Tibial artery (tissue), 4 donors: ENCODE results near the gene COLEC11.
A peak's percentile ranks its signal among the peaks of the same experiment; 100 is the strongest.
"Not testable (repeated sequence)": the region's sequence is repeated elsewhere in the genome, so short reads cannot be mapped to it uniquely, and the experiment has no call there.

Experiments used
- DNase-seq, 2 donors: peaks; one replicate each; pipeline ENCODE4 v3.0.0-alpha.2; 2019
- H3K27ac ChIP-seq, 2 donors: fragments of 200-600 bp; sonication (generic) in 1 of 2; 1 replicate in 1 of 2; 2 replicates in 1 of 2; pipeline ENCODE4 v1.5.1; 2018 to 2019; ENCODE audit warnings: mild to moderate bottlenecking in 1 of 2
- H3K27me3 ChIP-seq, 2 donors: fragments of 200-600 bp; sonication (generic) in 1 of 2; one replicate each; pipeline versions ENCODE4 v1.5.1 to v1.6.0; 2016 to 2019
- H3K36me3 ChIP-seq, 3 donors: fragments of 200-600 bp; sonication (generic) in 2 of 3; one replicate each; pipeline ENCODE4 v1.5.1; 2016 to 2019; ENCODE audit warnings: mild to moderate bottlenecking in 2 of 3
- H3K4me1 ChIP-seq, 4 donors: fragments of 200-600 bp; sonication (generic) in 2 of 4; 1 replicate in 3 of 4; 2 replicates in 1 of 4; pipeline ENCODE4 v1.5.1; 2016 to 2019
- H3K4me3 ChIP-seq, 2 donors: fragments of 200-600 bp; sonication (generic) in 1 of 2; 1 replicate in 1 of 2; 2 replicates in 1 of 2; pipeline ENCODE4 v1.5.1; 2018 to 2019; ENCODE audit warnings: mild to moderate bottlenecking in 2 of 2
- H3K9me3 ChIP-seq, 3 donors: fragments of 200-600 bp; sonication (generic) in 1 of 3; one replicate each; pipeline ENCODE4 v1.5.1; 2016 to 2019
- intact Hi-C: fragments of 100-400 bp; cut with DNase I; formaldehyde crosslinking; loops from one replicate; pipeline ENCODE4 v1.15.0; 2023; ENCODE audit warnings: low total_unique reads
- TF ChIP-seq, protein P1 (sequence below), 2 experiments: fragments of 200-600 bp in 1 of 2; fragments of 450-650 bp in 1 of 2; IDR thresholded peaks; one replicate each; pipeline ENCODE4 v1.5.1; 2017 to 2019; ENCODE audit warnings: antibody characterized with exemption in 2 of 2, mild to moderate bottlenecking in 1 of 2, moderate library complexity in 1 of 2

The COLEC11 gene

DNA sequence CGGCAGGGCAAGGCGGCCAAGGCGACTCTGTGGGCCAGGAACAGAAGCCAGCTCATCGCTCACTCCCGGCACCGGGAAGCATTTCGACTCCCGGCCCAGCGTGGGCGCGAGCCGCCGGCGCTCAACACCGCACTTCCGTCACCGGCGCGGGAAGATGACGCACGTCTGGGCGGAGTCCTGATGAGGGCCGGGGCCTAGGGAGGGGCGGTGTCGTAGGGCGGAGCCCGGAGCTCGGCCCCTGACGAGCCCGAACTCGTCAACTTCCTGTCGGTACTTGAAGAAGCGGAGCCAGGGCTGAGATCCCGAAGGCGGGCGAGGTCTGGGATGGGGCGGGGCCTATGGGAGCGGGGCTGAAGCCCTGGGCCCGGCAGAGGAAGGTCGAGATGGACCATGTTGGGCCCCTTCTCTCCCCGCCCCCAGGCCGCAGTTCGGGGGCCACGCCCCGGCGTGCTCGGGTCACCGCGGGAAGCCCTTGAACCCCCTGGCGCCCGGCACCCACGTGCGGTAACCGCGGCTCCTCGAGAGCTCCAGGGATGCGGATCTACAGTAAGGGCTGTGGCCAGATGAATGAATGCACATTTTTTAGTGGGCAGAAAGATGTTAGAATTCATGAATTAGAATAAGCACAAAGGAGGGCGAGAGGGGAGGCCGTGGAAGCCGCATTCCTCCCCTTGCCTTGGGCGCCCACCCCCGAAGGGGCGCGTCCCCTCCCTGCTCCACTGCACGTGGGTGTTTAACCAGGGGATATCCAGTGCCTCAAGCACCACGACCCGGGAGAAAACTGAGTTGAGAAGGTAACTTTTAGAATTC lies 36.5 kb upstream of the COLEC11 start, which contains the start of gene RNASEH1:
Gene RNASEH1 (minus strand): TSS at position 129 of the 810 bp plus-strand sequence. CDS start 73 bp downstream, at position 56.
- H3K4me3 ChIP-seq, result peak within 1 kb of the TSS; percentile 74 to 98
- TF ChIP-seq, protein P1, sequence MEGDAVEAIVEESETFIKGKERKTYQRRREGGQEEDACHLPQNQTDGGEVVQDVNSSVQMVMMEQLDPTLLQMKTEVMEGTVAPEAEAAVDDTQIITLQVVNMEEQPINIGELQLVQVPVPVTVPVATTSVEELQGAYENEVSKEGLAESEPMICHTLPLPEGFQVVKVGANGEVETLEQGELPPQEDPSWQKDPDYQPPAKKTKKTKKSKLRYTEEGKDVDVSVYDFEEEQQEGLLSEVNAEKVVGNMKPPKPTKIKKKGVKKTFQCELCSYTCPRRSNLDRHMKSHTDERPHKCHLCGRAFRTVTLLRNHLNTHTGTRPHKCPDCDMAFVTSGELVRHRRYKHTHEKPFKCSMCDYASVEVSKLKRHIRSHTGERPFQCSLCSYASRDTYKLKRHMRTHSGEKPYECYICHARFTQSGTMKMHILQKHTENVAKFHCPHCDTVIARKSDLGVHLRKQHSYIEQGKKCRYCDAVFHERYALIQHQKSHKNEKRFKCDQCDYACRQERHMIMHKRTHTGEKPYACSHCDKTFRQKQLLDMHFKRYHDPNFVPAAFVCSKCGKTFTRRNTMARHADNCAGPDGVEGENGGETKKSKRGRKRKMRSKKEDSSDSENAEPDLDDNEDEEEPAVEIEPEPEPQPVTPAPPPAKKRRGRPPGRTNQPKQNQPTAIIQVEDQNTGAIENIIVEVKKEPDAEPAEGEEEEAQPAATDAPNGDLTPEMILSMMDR (IDR thresholded peaks at IDR 0.05), result no peak
- DNase-seq, result peak; percentile 96 to 98

DNA sequence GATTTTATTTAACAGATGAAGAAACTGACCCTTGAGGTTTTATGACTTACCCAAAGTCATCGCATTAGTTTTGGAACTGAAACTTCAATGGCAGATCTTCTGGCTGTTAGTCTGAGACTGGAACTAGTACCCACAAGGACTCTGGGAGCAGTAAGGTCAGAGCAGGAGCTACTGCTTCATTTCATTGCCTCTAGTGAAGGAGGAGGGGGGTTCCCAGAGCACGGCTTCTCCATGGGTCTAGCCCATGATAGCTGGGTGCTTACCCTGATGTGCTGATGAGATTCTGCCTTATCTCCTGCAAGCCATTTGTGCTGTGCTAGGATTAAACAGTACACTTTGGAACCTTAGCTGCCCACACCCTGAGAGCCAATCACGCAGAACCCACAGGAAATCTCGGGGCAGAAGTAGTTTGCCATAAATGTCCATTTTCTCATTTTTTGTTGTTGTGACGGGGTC lies 31.4 kb upstream of the COLEC11 start:
- Histone ChIP-seq H3K4me3 (no peak overlapping the region), H3K27me3 (no peaks in the 10 kb centered on the region), H3K36me3 (peaks cover 0 to 6% (median 0%) of the 10 kb centered on the region in 3 donors), H3K27ac (no peak overlapping the region), H3K4me1 (peaks cover 0 to 6% (median 3%) of the 10 kb centered on the region in 4 donors), H3K9me3 (no peaks in the 10 kb centered on the region)
- no peak for DNase-seq
- intact Hi-C loops, result no loop called here
- TF ChIP-seq, protein P1 (IDR thresholded peaks at IDR 0.05), result no peak

More for the DNA sequence above, 36.5 kb upstream of the COLEC11 start, which contains the start of gene RNASEH1:
- Histone ChIP-seq H3K36me3 (peaks cover 20 to 37% (median 27%) of the 10 kb centered on the region in 3 donors), H3K27ac (peak within 1 kb of the TSS; percentile 87 to 96), H3K9me3 (no peaks in the 10 kb centered on the region), H3K4me1 (peaks cover 0 to 17% (median 10%) of the 10 kb centered on the region in 4 donors), H3K27me3 (no peaks in the 10 kb centered on the region)
- intact Hi-C loops, result loop anchor here (1.0 to 5.0 kb wide), 2 partner anchors 17 to 36 kb away; partner anchors contain the start of gene RPS7

DNA sequence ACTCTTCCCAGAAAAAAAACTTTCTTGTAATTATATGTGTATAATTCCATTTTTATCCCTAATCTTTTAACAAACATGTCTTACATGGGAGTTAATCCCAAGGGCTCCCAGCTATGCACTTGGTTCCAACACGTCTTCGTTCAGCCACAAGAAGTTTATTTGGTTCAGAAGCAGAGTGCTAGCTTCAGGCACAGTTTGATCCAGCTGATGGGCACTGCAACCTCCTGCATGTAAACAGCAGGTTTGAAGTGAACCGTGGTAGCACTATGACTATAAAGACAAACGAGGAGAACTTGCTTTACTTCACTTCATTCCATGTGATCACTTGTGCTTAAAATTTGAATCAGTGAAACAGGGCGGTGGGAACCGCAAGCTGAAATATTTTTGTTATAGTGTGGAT lies 29.8 kb upstream of the COLEC11 start:
- intact Hi-C loops, result no loop called here
- no peaks in the 10 kb centered on the region for H3K9me3 ChIP-seq
- H3K4me1 ChIP-seq, result no peaks in the 10 kb centered on the region
- H3K27ac ChIP-seq, result no peak overlapping the region
- DNase-seq, result no peak
- TF ChIP-seq, protein P1 (IDR thresholded peaks at IDR 0.05), result no peak
- no peak overlapping the region for H3K4me3 ChIP-seq
- peaks cover 0 to 6% (median 0%) of the 10 kb centered on the region in 3 donors for H3K36me3 ChIP-seq
- no peaks in the 10 kb centered on the region for H3K27me3 ChIP-seq

DNA sequence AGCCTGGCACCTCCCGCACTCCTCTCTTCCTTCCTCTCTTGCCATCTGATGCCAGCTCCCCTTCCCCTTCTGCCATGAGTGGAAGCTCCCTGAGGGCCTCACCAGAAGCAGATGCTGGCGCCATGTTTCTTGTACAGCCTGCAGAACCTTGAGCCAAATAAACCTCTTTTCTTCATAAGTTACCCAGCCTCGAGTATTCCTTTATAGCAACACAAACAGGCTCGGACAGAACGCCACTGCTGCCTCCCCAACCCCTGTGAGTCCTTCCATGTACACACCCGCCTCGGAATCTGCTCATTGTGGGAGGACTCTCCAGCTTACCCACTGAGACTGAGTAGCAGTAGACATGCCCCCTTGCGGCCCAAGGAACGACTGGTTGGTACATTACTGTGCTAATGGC lies 28.1 kb upstream of the COLEC11 start:
- DNase-seq, result no peak
- peaks cover 0 to 4% (median 0%) of the 10 kb centered on the region in 3 donors for H3K36me3 ChIP-seq
- no peaks in the 10 kb centered on the region for H3K9me3 ChIP-seq
- H3K27ac ChIP-seq, result no peak overlapping the region
- TF ChIP-seq, protein P1 (IDR thresholded peaks at IDR 0.05), result no peak
- no peak overlapping the region for H3K4me3 ChIP-seq
- intact Hi-C loops, result no loop called here
- no peaks in the 10 kb centered on the region for H3K27me3 ChIP-seq
- H3K4me1 ChIP-seq, result no peaks in the 10 kb centered on the region

DNA sequence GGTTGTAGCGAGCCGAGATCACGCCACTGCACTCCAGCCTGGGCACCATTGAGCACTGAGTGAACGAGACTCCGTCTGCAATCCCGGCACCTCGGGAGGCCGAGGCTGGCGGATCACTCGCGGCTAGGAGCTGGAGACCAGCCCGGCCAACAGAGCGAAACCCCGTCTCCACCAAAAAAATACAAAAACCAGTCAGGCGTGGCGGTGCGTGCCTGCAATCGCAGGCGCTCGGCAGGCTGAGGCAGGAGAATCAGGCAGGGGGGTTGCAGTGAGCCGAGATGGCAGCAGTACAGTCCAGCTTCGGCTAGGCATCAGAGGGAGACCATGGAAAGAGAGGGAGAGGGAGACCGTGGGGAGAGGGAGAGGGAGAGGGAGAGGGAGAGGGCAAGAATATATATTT lies 25.3 kb upstream of the COLEC11 start:
- intact Hi-C loops, H3K4me3 ChIP-seq, H3K27ac ChIP-seq, H3K9me3 ChIP-seq, H3K36me3 ChIP-seq, DNase-seq, H3K27me3 ChIP-seq, H3K4me1 ChIP-seq: not testable (repeated sequence)

DNA sequence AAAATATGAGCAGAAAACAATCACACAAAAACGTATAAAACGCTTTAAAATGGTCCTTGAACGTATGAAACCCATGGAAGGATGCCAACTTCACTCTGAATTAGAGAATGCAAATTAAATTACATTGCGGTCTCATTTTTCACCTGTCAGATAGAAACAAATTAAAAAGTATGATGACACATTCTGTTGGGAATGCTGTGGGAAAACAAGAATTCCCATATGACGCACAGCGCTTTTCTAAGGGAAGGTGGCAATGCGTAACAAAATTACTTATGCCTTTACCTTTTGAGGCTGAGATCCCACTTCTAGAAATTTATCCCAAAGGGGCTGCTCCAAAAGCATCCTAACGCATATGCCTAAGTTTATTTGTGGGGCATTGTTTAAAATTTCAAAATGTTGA lies 23.6 kb upstream of the COLEC11 start:
- H3K27ac ChIP-seq, result no peak overlapping the region
- peaks cover 0 to 13% (median 7%) of the 10 kb centered on the region in 4 donors for H3K4me1 ChIP-seq
- TF ChIP-seq, protein P1 (IDR thresholded peaks at IDR 0.05), result no peak
- H3K4me3 ChIP-seq, result no peak overlapping the region
- no peaks in the 10 kb centered on the region for H3K27me3 ChIP-seq
- intact Hi-C loops, result no loop called here
- no peak for DNase-seq
- no peaks in the 10 kb centered on the region for H3K9me3 ChIP-seq
- H3K36me3 ChIP-seq, result peaks cover 0 to 1% (median 0%) of the 10 kb centered on the region in 3 donors
